Measurements from ENCODE around the gene RNF5. TPM values are rescaled to one million over a fixed set of nuclear protein-coding genes. Genes with fewer than 3 reads are reported as not detected.
"Not testable (repeated sequence)": the region's sequence is repeated elsewhere in the genome, so short reads cannot be mapped to it uniquely, and the experiment has no call there.

The RNF5 gene
- polyA plus RNA-seq, 4 donors, result 57.4 to 103 (median 98.1) TPM

DNA sequence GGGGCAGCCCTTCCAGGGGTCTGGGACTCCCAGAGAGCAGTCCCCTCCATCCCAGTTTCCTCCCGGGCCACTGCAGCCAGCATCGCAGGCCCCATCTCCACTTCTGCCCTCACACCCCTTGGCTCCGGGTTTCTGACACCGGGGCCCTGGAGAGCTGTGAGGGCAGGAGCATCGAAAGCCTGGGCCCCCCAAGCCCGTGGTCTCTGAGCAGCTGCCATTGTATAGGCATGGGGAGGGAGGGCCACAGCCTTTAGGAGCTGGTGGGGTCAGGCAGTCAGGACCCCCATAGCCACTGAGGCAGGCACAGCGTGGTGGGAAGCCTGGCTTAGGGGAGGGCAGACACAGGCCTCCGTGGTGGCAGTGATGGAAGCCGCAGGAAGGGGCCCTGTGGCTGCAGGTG, 24.0 kb downstream of the RNF5 start:
- no peak for DNase-seq (ENCODE audit: low read depth in 4 of 4, low spot score in 3 of 4)

DNA sequence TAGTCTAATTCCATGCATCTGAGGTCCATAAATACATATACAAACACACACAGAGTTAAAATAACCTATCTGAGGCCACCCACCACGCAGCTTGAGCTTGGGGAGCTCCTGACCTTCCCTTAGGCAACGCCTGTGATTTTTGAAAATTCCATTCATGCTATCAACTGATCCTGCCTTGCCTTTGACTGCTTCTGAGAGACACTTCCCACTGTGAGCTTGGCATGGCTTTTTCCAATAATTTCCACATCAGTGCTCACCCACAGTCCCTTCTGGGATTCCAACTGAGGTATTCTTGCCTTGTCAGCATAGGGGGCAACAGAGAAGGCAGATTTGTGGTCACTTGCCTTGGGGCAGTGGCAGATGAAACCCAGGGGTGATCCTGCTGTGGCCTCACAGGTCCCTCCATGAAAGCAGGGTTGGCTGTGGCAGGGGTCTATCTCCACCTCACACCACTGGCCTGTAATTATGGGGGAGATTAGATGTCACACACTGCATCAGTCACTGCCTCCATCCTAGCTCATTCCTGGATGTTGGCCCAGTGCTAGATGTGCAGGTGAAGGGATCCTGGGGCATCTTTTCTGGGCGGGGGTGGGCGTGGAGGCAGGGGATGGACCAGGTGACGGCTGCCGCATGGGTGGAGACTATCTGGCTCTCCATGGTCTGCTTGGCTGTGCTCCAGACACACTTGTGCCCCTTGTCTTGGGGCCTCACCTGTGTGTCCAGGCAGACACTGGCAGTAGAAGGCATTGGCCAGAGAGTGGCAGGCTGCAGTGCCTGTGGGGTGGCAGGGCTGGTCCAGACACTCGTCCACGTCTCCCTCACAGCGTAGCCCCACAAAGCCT, 25.4 kb downstream of the RNF5 start:
- DNase-seq (ENCODE audit: low read depth in 4 of 4, low spot score in 3 of 4), result no peak

DNA sequence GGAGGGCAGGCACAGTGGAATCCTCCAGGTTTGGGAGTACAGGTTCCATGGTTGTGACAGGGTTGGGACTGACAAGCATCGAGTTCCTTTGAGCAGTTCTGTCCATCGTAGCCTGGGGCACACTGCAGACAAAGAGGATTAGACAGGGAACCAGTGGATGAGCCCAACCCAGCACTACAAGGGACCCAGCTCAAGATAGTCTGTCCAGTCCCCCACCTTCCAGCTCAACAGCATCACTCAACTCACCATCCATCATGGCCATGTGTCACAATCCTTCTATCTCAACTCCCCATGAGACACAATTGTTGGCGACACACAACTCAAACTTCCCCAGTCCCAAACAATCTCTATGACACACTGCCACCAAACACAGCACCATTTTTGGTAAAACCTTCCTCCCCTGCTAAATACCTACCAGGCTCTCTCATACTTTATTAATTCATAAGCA, 26.1 kb downstream of the RNF5 start:
- no peak for DNase-seq (ENCODE audit: low read depth in 4 of 4, low spot score in 3 of 4)

DNA sequence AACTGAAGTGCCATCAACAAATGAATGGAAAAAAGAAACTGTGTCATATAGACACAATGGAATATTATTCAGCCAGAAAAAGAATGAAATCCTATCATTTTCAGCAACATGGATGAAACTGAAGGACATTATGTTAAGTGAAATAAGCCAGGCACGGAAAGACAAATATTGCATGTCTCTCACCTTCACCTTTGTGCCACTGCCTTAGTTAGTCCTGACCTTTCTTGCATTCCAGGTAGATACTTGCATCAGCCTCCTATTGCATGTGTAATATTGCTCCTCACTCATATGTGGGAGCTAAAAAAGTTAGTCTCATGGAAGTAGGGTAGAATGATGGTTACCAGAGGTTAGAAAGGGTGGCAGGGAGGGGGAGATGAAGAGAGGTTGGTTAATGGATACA, 30.8 kb downstream of the RNF5 start:
- DNase-seq (ENCODE audit: low read depth in 4 of 4, low spot score in 3 of 4), result no peak

DNA sequence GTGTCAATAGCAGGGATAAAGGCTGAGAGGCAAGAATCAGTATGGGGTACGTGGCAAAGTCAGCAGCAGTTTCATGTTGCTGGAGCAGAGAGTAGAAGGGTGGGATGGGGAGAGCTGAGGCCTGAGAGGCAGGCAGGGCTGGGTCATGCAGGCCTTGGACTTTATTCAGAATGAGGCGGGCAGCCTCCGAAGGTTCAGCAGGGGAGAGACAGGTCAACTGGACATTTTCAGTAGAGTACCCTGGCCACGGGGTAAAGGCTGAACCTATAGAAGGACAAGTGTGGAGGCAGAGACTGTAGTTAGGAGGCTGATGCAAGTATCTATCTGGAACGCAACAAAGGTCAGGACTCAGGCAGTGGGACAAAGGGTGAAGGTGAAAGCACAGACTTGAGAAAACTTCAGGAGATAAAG, 32.0 kb downstream of the RNF5 start:
- no peak for DNase-seq (ENCODE audit: low read depth in 4 of 4, low spot score in 3 of 4)

DNA sequence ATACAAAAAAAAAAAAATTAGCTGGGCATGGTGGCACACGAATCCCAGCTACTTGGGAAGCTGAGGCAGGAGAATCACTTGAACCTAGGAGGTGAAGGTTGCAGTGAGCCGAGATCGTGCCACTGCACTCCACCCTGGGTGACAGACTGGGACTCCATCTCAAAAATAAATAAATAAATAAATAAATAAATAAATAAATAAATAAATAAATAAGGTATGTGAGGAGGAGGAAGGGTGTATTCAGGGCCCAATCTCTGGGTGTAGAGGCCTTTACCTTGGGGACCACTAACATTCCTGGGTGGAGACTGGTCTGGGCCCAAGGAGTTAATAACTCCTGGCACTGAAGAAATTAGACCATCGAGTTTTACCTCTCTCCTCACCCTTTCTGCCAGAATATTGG, 33.2 kb downstream of the RNF5 start:
- not testable (repeated sequence) for DNase-seq (ENCODE audit: low read depth in 4 of 4, low spot score in 3 of 4)

DNA sequence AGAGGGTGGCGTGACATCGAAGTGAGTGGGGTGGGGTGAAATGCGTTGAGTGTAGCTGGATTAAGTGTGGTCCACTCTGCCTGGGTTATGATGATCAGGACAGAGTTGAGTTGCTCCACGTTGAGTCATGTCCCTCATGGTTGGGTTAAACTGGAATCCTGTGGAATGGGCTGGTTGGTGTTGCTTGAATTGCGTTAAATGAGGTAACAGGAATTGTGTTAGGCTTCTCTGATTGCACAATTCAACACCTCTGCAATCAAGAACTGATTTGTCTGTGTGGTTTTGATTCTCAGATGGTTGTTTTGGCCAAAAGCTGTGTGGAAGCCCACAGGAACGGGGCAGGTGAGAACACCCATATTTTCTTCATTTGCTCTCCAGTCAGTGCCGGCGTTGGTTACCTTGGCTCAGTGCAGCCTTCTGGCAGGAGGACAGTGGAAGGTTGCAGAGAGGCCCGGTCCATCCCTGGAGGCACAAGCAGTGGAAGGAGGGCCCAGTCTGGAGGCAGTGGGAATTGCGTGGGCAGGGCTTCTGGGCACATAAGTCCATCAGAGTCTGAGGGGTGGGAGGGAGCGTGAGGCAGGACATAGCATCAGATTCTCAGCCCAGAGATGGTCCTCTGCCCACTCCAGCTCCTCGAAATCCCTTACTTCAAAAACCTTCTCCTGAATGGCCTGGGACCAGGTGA, 34.0 kb downstream of the RNF5 start:
- DNase-seq (ENCODE audit: low read depth in 4 of 4, low spot score in 3 of 4), result no peak

DNA sequence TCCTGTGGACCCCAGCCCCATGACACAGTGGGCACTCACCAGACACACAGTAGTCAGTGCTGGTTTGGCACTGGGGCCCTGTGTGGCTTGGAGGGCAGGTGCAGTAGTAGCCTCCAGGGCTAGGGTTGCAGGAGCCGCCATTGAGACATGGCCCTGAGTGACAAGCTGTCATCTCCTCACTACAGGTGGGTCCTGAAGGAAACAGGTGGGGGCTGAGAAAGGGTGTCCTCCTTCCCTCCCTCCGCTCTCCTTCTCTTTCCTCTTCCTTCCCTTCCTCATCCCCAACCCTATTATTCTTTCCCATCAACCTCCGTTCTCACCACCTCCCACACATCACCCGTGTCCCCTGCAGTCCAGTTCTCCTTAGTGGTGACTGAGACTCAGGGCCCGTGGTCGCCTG, 35.4 kb downstream of the RNF5 start:
- DNase-seq (ENCODE audit: low read depth in 4 of 4, low spot score in 3 of 4), result no peak

DNA sequence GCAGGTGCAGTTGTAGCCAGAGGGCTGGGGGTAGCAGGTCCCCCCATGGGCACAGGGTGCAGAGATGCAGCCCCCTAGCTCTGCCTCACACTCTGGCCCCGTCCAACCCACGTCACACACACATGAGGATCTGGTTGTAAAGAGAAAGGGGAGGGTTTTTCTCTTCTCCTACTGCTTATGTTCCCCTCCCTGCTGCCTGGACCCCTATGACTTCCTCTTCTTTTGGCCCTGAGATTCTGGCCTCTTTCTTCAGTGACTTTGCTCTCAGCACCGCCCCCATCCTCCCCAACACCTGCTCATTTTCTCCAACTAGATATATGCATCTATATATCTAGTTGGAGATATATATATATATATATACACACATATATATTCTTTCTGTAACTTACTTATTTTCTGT, 35.9 kb downstream of the RNF5 start:
- DNase-seq (ENCODE audit: low read depth in 4 of 4, low spot score in 3 of 4), result no peak

DNA sequence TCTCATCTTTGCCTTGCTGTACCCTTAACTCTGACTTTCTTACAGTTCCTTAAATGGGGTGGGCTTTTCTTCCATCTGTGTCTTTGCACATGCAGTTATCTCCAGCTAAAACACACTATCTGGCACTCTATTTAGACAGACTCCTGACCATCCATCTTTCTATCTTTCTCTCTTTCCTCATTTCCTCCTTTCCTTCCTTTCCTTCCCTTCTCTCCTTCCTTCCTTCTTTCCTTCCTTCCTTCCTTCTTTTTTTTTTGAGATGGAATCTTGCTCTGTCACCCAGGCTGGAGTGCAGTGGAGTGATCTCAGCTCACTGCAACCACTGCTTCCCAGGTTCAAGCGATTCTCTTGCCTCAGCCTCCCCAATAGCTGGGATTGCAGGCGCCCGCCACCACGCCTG, 37.4 kb downstream of the RNF5 start:
- DNase-seq (ENCODE audit: low read depth in 4 of 4, low spot score in 3 of 4), result no peak

DNA sequence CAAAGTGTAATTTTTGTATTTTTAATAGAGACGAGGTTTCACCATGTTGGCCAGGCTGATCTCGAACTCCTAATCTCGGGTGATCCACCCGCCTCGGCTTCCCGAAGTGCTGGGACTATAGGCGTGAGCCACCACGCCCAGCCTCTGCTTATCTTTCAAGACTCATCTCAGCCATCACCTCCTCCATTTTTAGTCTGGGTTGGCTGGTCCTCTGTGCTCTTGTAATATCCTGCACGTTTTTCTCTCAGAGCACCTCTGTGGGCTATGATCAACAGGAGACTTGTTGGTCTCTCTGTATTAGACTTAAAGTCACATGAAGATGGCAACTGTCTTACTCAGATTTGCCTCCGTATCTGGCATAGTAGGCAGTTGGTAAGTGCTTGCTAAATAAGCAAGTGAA, 38.1 kb downstream of the RNF5 start:
- DNase-seq (ENCODE audit: low read depth in 4 of 4, low spot score in 3 of 4), result no peak

DNA sequence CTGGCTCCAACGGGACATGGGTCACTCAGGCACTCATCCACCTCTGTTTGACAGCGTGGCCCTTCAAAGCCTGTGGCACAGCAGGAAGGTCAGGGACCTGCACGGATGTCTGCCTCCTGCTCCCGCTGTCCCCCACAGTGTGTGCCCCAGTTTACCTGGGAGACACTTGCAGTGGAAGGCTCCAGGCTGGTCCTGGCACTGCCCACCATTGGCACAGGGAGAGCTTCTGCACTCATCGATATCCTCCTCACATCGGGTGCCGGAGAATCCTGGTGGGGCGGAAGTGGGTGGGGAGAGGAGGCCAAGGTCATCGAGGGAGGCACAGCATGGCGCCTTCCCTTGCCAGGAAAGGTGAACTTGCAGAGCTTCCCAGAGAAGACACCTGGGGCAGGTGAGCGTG, 38.8 kb downstream of the RNF5 start:
- no peak for DNase-seq (ENCODE audit: low read depth in 4 of 4, low spot score in 3 of 4)

DNA sequence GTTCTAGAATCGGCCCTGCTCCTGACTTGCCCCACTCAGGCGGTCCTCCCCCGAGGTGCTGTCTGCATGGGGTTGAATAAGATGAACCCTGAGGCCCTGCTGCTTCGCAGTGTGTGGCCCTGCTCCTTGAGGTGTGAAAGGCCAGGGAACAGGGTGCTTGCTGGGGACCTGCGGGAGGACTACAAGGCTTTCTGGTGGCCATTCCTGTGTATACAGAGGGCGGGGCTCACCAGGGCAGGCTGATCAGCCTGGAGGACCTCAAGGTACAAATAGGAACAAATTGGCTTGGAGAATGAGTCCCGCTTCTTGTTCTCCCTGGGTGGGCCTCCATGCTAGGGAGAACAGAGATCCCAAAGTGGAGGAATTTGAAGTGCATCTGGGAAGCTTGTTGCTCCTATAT, 40.0 kb downstream of the RNF5 start:
- no peak for DNase-seq (ENCODE audit: low read depth in 4 of 4, low spot score in 3 of 4)

DNA sequence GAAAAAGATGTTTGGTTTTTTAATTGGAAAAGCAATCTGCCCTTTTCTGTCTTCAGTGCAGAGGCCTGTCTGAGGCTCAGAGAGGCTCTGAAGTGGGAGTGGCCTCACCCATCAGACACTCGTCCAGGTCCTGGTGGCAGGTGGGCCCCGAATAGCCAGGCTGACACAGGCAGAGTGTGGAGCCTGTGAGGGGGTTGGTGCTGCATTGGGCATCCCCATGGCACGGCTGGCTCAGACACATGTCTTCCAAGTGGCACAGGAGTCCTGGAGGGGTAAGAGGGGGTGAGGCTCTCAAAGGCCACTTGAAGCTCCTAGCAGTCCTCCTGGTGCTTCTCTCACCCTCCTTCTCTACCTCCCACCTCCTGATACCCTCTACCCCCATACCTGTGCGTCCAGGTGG, 41.8 kb downstream of the RNF5 start:
- no peak for DNase-seq (ENCODE audit: low read depth in 4 of 4, low spot score in 3 of 4)

DNA sequence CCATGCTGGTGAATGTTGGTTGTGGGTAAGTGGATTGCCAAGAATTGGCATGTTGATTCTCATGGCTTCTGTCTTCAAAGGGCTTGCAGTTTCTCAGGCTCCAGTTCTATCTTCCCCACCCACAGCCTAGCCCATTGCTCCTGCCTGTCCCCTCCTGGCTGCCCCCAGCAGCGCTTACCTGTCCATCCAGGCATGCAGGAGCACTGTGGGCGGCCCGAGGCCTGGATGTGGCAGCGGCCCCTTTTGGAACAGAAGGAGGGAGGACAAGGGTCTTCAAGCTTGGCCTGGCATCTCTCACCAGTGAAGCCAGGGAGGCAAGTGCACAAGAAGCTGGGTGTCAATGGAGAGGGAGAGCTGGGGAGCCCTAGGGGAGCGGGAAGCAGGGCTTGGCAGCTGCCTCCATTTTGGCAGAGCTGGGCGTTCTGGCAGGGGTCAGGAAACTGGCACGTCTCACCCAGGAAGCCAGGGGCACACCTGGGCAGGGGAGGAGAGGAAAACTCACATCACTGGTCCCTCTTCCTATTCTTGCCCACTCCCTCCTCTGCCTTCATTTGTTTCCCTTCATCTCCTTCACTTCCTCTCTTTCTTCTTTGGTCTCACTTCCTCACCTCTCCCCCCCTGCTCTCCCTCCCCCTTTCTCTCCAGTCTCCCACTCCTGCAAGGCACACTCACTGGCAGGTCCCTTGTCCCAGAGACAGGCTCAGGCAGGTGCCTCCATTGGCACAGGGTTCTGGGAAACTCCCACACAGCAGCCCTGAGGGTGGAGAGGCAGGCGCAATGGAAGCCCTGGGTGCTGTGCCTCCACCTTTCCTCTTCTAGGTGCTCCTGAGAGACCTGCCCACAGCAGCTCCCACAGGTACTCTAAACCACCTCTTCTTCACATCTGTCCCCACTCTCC, 44.4 kb downstream of the RNF5 start:
- no peak for DNase-seq (ENCODE audit: low read depth in 4 of 4, low spot score in 3 of 4)

DNA sequence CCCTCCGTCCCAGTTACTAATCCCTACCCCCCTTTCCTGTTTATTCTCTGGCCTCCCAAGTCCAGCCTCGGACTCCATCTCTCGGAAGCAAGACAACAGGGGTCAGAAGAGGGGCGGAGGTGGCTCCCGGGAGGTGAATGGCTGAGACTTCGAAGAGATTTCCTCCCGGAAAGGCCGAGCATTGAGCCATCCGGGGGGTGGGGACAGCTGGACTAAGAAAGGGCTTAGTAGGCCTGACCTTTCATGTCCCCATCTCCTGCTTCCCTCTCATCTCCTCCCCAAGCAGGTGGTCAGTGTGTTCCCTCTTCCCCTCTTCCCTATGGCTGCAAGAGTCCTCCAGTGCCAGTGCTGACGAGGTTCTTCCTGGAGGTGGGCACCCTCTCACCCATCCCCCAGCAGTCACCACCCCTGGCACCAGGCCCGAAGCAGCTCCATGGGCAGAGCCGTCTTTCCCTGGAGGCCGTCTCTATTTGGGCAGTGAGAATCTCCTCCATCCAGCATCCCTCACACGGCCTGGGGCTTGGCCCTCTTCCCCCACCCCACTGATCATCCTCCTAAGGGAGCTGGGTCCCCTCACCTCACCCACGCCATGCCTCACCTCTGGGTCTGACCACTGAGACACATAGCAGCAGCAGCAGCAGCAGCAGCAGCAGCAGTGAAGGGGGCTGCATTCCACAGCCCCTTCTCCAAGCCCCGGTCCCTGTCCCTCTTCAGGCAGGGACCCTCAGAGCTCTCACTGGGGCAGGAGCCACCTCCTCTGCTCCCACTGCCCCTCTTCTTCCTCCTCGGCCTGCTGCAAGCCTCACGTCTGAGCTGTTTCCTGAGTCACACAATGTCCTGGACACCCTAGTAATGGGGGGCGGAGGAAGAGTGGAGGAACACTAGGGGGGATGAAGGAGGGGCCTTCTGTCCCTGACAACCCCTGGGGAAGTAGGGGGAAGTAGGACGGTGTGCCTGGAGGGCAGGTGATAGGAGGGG, 45.3 kb downstream of the RNF5 start, which contains the start of gene NOTCH4:
Gene NOTCH4 (minus strand): TSS at position 810 of the 978 bp plus-strand sequence. CDS start 139 bp downstream, at position 671.
- DNase-seq (ENCODE audit: low read depth in 4 of 4, low spot score in 3 of 4), result no peak

DNA sequence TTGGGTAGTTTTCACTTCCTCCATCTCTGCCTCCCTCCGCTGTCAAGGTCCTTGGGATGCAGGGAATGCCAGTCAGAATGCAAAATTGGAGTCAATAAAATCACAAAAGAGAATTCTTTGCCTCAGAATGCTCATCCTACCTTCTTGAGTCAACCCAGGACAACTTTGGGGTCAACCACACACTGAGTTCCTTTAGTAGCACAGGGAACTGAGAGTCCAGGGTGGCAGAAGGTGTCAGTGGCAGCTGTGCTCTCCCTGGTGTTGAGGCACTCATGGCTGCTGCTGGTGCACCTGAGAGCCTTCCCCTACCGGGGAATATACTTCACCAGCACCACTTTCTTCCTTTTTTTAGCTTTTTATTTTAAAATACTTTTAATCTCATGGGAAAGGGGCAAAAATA, 46.5 kb downstream of the RNF5 start:
- no peak for DNase-seq (ENCODE audit: low read depth in 4 of 4, low spot score in 3 of 4)

DNA sequence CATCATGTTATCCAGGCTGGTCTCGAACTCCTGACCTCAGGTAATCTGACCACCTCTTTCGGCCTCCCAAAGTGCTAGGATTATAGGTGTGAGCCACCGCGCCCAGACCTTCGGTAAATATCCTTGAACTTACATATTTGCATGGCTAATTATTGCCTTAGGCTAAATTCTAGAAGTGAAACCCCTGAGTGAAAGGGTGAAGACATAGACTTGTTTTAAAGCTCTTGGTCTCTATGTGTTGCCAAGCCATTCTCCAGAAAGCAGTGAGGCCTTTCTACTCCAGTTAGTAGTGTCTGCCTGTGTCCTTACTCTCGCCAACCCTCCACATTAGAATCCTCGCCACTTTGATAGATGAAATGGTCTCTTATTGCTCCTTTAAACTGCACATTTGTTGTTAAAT, 48.2 kb downstream of the RNF5 start:
- no peak for DNase-seq (ENCODE audit: low read depth in 4 of 4, low spot score in 3 of 4)

Data from left renal pelvis (tissue), 4 donors.